Measurements from ENCODE around the gene ZGPAT.

- TF ChIP-seq EZH2 (IDR thresholded peaks at IDR 0.05; ENCODE audit: borderline replicate concordance, insufficient read depth, low read depth, low read length, poor library complexity, severe bottlenecking) (no peak), CTCF (IDR thresholded peaks at IDR 0.05) (no peak)
Observed at GRCh38 chr20:63661108-63661507, 46.7 kb upstream of the ZGPAT start.
